ENCODE data around the gene OR1F1.
"Not testable (repeated sequence)": the region's sequence is repeated elsewhere in the genome, so short reads cannot be mapped to it uniquely, and the experiment has no call there.

The OR1F1 gene

GRCh38 chr16:3175157-3176093 is 12.6 kb upstream of the OR1F1 start:
- no peak for DNase-seq

DNA sequence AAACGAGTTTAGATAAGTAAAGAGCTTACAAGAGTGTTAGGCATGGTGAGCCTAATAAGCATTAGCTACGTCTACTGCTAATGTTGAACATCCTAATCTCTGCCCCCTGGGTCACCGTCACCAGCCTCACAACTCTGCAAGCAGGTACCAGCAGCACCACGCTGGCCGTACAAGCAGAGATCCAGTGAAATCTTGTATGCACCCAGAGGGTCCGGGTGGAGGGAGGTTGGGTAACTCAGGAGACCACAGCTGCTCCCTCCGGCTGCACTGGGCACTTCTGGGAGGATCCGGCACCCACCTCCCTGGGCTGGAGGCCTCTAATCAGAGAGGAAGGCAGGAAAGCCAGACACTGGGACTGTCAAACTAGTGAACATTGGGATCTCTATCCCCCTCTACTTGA is 8.4 kb upstream of the OR1F1 start:
- no peak for DNase-seq

GRCh38 chr16:3180445-3180878 is 7.5 kb upstream of the OR1F1 start:
- DNase-seq = no peak

- DNase-seq = not testable (repeated sequence)
These were observed 5.8 kb upstream of the OR1F1 start for GRCh38 chr16:3182293-3182607.

GRCh38 chr16:3182608-3183444 is 5.2 kb upstream of the OR1F1 start:
- DNase-seq = peak; percentile 37

DNA sequence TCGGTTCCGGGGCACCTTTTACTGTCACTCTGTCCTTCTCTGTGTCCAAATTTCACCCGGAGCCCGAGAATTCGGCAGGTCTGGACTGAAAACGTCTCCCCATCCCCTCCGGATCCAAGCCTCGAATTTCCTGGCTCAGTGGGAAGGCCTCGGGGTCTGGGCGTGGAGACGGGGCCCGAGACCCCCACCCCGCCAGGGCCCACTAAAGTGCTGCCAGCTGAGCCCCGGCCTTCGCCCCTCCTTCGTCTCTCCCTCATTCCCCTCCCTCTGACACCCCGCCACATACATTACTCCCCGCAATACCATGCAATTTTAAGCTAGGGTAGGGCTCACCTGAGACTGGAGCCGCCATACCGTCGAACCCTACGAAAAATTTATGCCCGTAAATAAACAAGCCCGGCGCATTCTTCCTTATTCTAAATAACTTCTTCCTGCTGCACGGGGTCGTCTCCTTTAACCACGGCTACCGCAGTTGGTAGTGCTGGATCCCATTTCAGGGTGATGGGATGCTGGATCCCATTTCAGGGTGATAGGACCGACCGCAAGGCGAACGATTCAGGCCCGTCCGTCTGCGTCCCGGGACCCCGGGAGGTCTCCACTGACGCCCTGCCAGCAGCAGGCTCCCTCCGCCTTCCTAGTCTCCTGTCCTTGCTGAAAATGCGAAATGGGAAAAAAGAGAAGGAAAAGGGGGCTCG is 4.4 kb upstream of the OR1F1 start:
- no peak for DNase-seq

GRCh38 chr16:3186946-3187690 is 886 bp upstream of the OR1F1 start:
- DNase-seq = no peak

DNA sequence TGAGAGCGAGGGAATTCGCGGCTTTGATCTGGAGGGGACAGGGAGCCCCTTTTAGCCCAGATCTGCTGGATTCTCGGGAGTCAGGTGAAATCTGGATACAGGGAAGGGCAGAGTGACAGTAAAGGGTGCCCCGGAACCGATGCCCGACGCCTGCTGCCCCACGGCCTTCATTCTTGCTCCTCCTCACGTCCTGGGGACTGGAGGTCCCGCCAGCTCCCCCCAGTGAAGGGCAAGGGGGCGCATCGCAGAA is 596 bp downstream of the OR1F1 start:
- DNase-seq = no peak

- no peak for DNase-seq
These were observed 1.2 kb downstream of the OR1F1 start for GRCh38 chr16:3188925-3189825.

- no peak for DNase-seq
These were observed 1.9 kb downstream of the OR1F1 start for GRCh38 chr16:3189869-3190268.

DNA sequence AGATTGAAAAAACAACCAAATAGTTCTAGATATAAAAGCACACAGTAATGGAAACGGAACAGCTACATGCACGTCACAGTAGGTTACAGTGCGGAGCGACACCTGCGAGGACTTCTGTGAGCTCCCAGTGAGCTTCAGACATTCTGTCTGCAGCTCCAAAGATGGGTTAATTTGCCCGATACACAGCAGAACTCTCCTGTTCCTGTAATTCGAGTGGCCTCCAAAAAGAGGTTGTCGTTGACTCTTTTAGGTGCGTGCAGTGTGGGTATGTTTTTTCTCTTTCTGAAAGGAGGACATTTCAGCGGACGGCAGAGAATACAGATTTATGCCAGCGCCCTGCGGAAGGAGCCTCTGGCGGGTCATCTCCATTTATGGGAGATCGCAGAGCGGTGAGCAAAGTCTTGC is 2.9 kb downstream of the OR1F1 start:
- DNase-seq = no peak

- DNase-seq = no peak
These were observed 4.5 kb downstream of the OR1F1 start for GRCh38 chr16:3192476-3193019.

- no peak for DNase-seq
These were observed 5.5 kb downstream of the OR1F1 start for GRCh38 chr16:3193221-3194212.

- DNase-seq = no peak
These were observed 6.8 kb downstream of the OR1F1 start for GRCh38 chr16:3194792-3195191.

GRCh38 chr16:3195975-3196374 is 8.0 kb downstream of the OR1F1 start:
- DNase-seq = no peak

DNA sequence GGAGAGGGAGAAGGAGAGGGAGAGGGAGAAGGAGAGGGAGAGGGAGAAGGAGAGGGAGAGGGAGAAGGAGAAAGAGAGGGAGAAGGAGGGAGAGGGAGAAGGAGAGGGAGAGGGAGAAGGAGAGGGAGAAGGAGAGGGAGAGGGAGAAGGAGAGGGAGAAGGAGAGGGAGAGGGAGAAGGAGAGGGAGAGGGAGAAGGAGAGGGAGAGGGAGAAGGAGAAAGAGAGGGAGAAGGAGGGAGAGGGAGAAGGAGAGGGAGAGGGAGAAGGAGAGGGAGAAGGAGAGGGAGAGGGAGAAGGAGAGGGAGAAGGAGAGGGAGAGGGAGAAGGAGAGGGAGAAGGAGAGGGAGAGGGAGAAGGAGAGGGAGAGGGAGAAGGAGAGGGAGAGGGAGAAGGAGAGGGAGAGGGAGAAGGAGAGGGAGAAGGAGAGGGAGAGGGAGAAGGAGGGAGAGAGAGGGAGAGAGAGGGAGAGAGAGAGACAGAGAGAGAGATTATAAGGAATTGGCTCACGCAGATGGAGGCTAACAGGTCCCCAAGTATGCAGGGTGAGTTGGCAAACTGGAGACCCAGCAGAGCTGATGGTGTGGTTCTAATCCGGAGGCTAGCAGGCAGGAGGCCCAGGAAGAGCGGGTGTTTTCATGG is 9.8 kb downstream of the OR1F1 start:
- not testable (repeated sequence) for DNase-seq

DNA sequence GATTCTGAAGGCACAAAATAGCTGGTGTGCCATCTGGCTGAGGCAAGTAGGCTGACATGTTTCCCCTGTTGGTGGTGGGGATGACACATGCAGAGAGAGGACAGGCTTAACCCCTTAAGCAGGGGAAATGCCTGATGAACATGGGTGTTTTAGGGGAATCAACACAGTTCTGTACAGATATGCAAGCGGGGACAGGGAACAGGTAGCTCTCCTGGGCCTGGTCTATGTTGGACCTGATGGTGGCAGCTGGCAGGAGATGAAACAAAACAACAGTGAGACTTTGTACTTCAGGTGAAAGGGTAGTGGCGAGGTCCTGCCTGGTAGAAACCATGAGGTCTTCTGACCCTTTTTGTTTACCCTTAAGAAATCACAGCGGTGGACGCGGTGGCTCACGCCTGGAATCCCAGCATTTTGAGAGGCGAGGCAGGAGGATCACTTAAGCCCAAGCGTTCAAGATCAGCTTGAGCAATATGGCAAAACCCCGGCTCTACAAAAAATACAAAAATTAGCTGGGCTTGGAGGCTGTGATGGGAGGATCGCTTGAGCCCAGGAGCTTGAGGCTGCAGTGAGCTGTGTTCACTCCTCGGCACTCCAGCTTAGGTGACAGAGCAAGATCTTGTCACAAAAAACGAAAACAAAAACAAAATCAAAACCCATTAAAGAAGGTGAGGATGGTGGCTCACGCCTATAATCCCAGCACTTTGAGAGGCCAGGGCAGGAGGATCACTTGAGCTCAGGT is 10.5 kb downstream of the OR1F1 start:
- no peak for DNase-seq

DNA sequence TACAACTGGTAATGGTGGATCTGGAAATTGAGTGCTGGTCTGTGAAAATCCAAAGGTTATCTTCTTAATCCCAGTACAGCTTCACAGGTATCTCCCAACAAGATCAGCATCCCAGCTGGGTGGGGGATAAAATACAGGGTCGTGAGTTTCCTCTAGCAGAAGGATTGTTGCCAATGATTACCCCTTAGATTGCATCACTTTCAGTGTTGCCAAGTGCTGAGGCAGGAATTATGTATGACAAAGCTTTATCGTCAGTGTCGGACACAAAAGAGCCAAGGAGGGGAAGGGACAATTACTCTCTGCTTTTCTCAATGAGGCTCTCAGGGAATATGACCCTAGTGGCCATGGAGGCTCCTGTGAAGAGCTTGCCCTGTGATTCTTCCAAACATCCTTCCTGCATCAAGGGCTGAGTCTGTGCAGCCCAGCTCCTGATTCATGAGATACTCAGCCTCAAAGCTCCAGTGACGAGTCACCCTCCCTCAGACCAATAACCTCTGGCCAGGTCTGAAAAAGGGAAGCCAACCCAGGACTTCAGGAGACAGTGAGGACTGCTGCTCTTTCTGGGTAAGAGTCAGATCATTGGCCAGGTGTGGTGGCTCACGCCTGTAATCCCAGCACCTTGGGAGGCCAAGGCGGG is 15.0 kb downstream of the OR1F1 start:
- DNase-seq = no peak

All from activated gamma-delta T cell treated with Interleukin-2 at 50 U/mL for 16 hours (primary cell).